Thoracic aorta (tissue), 2 donors: Measurements from ENCODE around the gene ATL1. TPM values are rescaled to one million over a fixed set of nuclear protein-coding genes. Genes with fewer than 3 reads are reported as not detected.
"Not testable (repeated sequence)": the region's sequence is repeated elsewhere in the genome, so short reads cannot be mapped to it uniquely, and the experiment has no call there.

Experiments
- ATAC-seq: fragments of 150-250 bp; one replicate; pipeline ENCODE4 v1.8.0; 2017; ENCODE audit warnings: low read depth; ENCODE audit not compliant: insufficient number of reproducible peaks, low FRiP score
- DNase-seq: peaks from one replicate; pipeline ENCODE4 v3.0.0-alpha.2; 2020; ENCODE audit warnings: low spot score
- H3K27ac ChIP-seq, 2 donors: fragments of 200-600 bp; sonication (generic); 1 replicate in 1 of 2; 2 replicates in 1 of 2; pipeline ENCODE4 v1.5.1; 2016; ENCODE audit warnings: mild to moderate bottlenecking in 2 of 2, moderate library complexity in 2 of 2
- H3K27me3 ChIP-seq: fragments of 200-600 bp; sonication (generic); replicated peaks from 2 replicates; pipeline ENCODE4 v1.6.0; 2016; ENCODE audit warnings: mild to moderate bottlenecking; ENCODE audit not compliant: insufficient read depth
- H3K36me3 ChIP-seq: fragments of 200-600 bp; sonication (generic); one replicate; pipeline ENCODE4 v1.5.1; 2016
- H3K4me1 ChIP-seq, 2 donors: fragments of 200-600 bp; sonication (generic); 1 replicate in 1 of 2; 2 replicates in 1 of 2; pipeline versions ENCODE4 v1.5.1 to v1.6.0; 2016; ENCODE audit warnings: low read depth in 2 of 2, mild to moderate bottlenecking in 1 of 2; ENCODE audit not compliant: control insufficient read depth in 1 of 2
- H3K4me3 ChIP-seq: fragments of 200-600 bp; sonication (generic); 2 replicates; pipeline ENCODE4 v1.5.1; 2016; ENCODE audit warnings: mild to moderate bottlenecking
- H3K9me3 ChIP-seq: fragments of 200-600 bp; sonication (generic); 2 replicates; pipeline ENCODE4 v1.5.1; 2016
- total RNA-seq, 2 donors: library from RNA; depleted of rRNA; stranded (reverse); fragments of >200 nt; gene quantifications; one replicate each; pipeline versions ENCODE4 v1.1.0 to v1.2.3, GENCODE V29; 2016
- TF ChIP-seq, protein P1 (sequence below): fragments of 200-600 bp; sonication (generic); IDR thresholded peaks from one replicate; pipeline ENCODE4 v1.5.1; 2019; ENCODE audit warnings: antibody characterized with exemption

ATL1 gene
- total RNA-seq, 2 donors from 2014 or later, result 9.5 to 14.3 TPM

DNA sequence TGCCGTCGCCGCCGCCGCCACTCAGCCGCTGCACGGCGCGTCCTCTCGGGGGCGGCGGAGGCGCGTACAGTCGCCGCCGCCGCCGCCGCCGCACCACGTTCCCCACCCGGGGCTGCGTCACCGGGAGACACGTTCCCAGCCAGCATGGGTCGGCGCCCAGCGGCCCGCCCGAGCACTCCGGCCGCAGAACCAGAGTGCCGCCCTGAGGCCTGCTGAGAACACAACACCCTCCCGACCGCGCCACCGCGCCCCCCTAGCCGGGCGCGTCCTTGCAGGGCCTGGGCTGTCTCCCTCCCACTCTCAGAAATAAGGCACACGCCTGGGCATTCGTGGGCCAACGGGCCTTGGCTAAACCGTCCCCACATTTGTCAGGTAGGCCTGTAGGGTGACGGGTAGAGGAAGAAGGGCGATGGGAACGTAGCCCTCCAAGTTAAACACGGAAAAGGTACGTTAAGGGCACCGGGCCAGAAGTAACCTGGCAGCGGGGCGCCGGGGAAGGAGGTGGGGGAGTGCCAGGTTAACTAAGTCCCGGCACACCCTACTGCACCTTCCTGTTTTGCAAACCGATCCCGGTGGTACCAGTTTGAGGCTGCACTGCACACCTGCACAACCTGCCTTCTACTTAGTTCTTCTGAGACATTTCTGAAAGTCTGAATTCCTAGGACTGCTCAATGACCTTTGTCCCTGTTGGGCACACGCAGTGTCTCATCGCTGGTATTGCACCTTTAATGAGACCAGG is 27.3 kb upstream of the ATL1 start, which contains the start of gene MAP4K5:
Gene MAP4K5 (minus strand): TSS at position 68 of the 739 bp plus-strand sequence. CDS start 520 bp downstream, outside the sequence.
- H3K4me3 ChIP-seq, result peak within 1 kb of the TSS; percentile 94
- H3K27ac ChIP-seq, result peak within 1 kb of the TSS; percentile 92 to 93
- peaks cover 10 to 45% of the 10 kb centered on the region in 2 donors for H3K4me1 ChIP-seq

DNA sequence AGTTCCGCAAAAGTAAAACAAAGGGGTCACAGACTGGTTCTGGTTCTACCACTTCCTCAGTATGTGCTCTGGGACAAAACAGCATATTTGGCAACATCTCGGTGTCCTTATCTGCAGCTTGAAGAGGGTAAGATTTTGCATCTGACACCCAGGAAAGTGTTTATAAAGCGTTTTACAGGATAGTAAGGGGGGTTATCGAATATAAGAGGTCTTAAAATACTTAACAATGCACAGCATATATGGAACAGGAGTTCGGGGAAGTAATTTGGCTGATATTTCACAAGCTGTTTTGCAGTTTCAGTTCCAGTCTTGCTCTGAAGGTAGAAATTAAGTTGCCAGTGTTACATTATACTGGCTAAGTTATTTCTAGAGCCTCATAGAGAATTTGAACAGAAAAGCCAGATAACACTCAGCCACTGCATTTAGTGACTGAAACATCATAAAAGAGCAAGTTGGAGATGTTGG is 26.7 kb upstream of the ATL1 start:
- ATAC-seq, result no peak
- no peak for DNase-seq
- no peaks in the 10 kb centered on the region for H3K27me3 ChIP-seq
- H3K27ac ChIP-seq, result no peak overlapping the region
- H3K4me3 ChIP-seq, result peak overlapping the region; percentile 94
- H3K36me3 ChIP-seq, result no peaks in the 10 kb centered on the region
- H3K4me1 ChIP-seq, result peaks cover 10 to 39% of the 10 kb centered on the region in 2 donors
- no peaks in the 10 kb centered on the region for H3K9me3 ChIP-seq
- TF ChIP-seq, protein P1, sequence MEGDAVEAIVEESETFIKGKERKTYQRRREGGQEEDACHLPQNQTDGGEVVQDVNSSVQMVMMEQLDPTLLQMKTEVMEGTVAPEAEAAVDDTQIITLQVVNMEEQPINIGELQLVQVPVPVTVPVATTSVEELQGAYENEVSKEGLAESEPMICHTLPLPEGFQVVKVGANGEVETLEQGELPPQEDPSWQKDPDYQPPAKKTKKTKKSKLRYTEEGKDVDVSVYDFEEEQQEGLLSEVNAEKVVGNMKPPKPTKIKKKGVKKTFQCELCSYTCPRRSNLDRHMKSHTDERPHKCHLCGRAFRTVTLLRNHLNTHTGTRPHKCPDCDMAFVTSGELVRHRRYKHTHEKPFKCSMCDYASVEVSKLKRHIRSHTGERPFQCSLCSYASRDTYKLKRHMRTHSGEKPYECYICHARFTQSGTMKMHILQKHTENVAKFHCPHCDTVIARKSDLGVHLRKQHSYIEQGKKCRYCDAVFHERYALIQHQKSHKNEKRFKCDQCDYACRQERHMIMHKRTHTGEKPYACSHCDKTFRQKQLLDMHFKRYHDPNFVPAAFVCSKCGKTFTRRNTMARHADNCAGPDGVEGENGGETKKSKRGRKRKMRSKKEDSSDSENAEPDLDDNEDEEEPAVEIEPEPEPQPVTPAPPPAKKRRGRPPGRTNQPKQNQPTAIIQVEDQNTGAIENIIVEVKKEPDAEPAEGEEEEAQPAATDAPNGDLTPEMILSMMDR, result no peak

More for the DNA sequence above, 27.3 kb upstream of the ATL1 start, which contains the start of gene MAP4K5:
- peak; percentile 62 for DNase-seq
- TF ChIP-seq, protein P1, result peak; percentile 89
- no peaks in the 10 kb centered on the region for H3K36me3 ChIP-seq
- H3K9me3 ChIP-seq, result no peaks in the 10 kb centered on the region
- H3K27me3 ChIP-seq, result no peaks in the 10 kb centered on the region
- peak; percentile 82 for ATAC-seq

DNA sequence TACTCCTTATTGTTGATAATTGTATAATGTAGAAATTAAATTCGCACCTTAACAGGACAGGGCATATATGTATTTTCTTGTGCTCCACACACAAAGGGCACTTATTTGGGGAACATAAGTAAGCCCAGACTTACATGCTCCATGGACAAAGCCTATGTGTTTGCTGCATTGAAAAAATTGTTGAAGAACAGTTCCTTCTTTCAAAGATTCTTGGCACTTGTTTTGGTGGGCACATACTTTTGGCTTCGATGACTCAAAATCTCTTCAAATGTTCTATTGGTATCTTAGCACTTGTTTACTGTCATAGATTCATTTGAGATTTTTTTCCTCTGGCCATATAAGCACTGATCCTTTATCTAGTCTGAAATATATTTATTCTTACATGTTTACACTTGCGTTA is 26.1 kb upstream of the ATL1 start:
- no peak for DNase-seq
- Histone ChIP-seq H3K36me3 (no peaks in the 10 kb centered on the region), H3K4me1 (peaks cover 10 to 34% of the 10 kb centered on the region in 2 donors), H3K4me3 (no peak overlapping the region), H3K27me3 (no peaks in the 10 kb centered on the region), H3K9me3 (no peaks in the 10 kb centered on the region), H3K27ac (no peak overlapping the region)
- no peak for ATAC-seq
- TF ChIP-seq, protein P1, result no peak

DNA sequence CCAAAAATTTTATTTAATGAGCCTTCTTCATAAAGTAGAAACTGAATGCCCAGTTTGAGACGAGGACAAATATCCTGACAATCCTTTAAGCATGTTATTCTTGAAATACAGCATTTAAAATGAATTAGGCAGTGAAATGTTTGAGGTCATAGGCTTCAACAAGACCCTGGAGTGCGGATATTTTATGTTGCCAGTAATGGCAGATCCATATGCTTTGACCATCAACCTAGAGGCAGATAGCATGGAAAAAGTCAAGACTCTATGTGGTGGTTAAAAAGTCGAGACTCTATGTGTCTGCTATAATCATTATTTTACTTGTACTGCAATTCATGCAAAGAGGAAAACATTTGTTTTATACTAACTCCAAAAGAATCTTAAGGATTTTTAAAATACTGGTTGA is 25.5 kb upstream of the ATL1 start:
- H3K27ac ChIP-seq, result no peak overlapping the region
- DNase-seq, result no peak
- no peak overlapping the region for H3K4me3 ChIP-seq

DNA sequence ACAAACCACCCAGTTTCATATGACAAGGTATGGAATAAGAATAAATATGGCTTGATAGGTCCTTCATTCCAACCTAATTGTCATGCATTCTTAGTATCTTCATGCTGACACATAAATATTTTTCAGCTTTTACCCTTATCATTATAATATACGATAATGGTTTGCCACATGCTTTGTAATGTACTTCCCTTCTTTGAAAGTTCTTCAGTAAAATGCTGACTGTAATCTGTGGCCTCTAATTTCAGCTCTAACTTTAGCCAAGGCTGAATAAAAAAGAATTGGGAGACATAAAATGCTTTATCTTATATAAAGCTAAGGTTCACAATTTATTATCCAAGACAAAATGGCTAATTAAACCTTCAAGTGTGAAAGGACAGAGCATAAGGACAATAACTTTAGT is 24.9 kb upstream of the ATL1 start:
- Histone ChIP-seq H3K4me3 (no peak overlapping the region), H3K27ac (no peak overlapping the region), H3K27me3 (no peaks in the 10 kb centered on the region), H3K36me3 (no peaks in the 10 kb centered on the region), H3K9me3 (no peaks in the 10 kb centered on the region), H3K4me1 (peaks cover 6 to 22% of the 10 kb centered on the region in 2 donors)
- TF ChIP-seq, protein P1, result no peak
- ATAC-seq (no peak), DNase-seq (no peak)

More for the DNA sequence above, 25.5 kb upstream of the ATL1 start:
- H3K36me3 ChIP-seq, result no peaks in the 10 kb centered on the region
- TF ChIP-seq, protein P1, result no peak
- no peak for ATAC-seq
- no peaks in the 10 kb centered on the region for H3K27me3 ChIP-seq
- H3K9me3 ChIP-seq, result no peaks in the 10 kb centered on the region
- H3K4me1 ChIP-seq, result peaks cover 10 to 28% of the 10 kb centered on the region in 2 donors

DNA sequence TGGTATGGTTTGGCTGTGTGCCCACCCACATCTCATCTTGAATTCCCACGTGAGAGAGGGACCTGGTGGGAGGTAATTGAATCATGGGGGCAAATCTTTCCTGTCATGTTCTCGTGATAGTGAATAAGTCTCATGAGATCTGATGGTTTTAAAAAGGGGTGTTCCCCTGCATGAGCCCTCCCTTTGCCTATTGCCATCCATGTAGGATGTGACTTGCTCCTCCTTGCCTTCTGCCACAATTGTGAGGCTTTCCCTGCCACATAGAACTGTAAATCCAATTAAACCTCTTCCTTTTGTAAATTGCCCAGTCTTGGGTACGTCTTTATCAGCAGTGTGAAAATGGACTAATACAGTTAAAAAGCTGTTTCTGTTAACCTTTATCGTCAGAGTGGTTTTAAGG is 21.9 kb upstream of the ATL1 start:
- not testable (repeated sequence) for H3K9me3 ChIP-seq, H3K36me3 ChIP-seq, DNase-seq, H3K27me3 ChIP-seq, H3K27ac ChIP-seq, H3K4me1 ChIP-seq, H3K4me3 ChIP-seq, ATAC-seq
